T-helper 17 cell (primary cell): ENCODE data around the gene NAV2. TPM values are rescaled to one million over a fixed set of nuclear protein-coding genes. Genes with fewer than 3 reads are reported as not detected.
A peak's percentile ranks its signal among the peaks of the same experiment; 100 is the strongest.

Experiments used
- ATAC-seq: fragments of 150-1000 bp; cut with Tn5 transposase; 2 replicates; pipeline ENCODE4 v1.10.0; 2021; ENCODE audit warnings: mild to moderate bottlenecking, moderate library complexity
- DNase-seq, 3 donors: peaks; one replicate each; pipeline versions ENCODE4 v3.0.0 to v3.0.0-alpha.2; 2020 to 2021
- H3K9me3 ChIP-seq: one replicate; pipeline ENCODE4 v1.7.0; 2013; ENCODE audit warnings: low read length, mild to moderate bottlenecking; ENCODE audit not compliant: control insufficient read depth, poor library complexity, severe bottlenecking
- H3K27ac Mint-ChIP-seq: one replicate; pipeline ENCODE4 v1.8.0; 2022; ENCODE audit warnings: mild to moderate bottlenecking, moderate library complexity, mixed read lengths
- H3K27me3 Mint-ChIP-seq: one replicate; pipeline ENCODE4 v1.8.0; 2022; ENCODE audit warnings: mixed read lengths
- H3K36me3 Mint-ChIP-seq: one replicate; pipeline ENCODE4 v1.8.0; 2022; ENCODE audit warnings: low read depth, mixed read lengths
- H3K4me1 Mint-ChIP-seq: one replicate; pipeline ENCODE4 v1.8.0; 2022; ENCODE audit warnings: mild to moderate bottlenecking, mixed read lengths
- H3K4me3 Mint-ChIP-seq: one replicate; pipeline ENCODE4 v1.8.0; 2022; ENCODE audit warnings: mild to moderate bottlenecking, moderate library complexity, mixed read lengths
- total RNA-seq, 4 donors: library from RNA in 2 of 4; stranded (reverse) in 2 of 4; gene quantifications; one replicate each; pipeline ENCODE4 v1.2.3 and lab custom pipeline; 2022 to 2026

NAV2 gene
- total RNA-seq, 2 donors from 2014 or later: 0.96 to 1.3 TPM

GRCh38 chr11:20051469-20052399 is 339.1 kb downstream of the NAV2 start:
- no peak for ATAC-seq
- Mint-ChIP-seq H3K27me3 (peaks cover 7% of the 10 kb centered on the region), H3K27ac (no peak overlapping the region)

DNA sequence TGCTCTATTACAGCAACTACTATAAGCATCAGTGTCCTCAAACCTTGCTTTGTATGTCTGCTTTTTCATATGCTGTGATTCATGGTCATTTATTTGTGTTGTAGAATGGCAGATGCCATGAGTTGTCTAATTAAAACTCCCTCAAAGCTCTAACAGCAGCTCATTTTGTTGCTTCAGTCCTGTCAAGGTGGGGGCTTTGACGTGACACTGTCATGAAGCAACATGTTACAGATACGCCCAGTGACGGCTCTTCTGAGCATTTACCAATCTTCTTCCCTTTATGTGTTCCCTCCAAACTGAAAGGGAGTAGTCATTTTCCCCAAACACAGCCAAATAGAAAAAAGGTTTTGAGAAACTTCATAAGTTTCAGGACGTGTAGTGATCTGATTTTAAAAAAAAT is 340.9 kb downstream of the NAV2 start:
- peaks cover 3% of the 10 kb centered on the region for H3K36me3 Mint-ChIP-seq
- ATAC-seq: no peak
- H3K27ac Mint-ChIP-seq: no peak overlapping the region
- no peaks in the 10 kb centered on the region for H3K9me3 ChIP-seq
- no peak overlapping the region for H3K4me3 Mint-ChIP-seq
- H3K4me1 Mint-ChIP-seq: no peaks in the 10 kb centered on the region
- peaks cover 7% of the 10 kb centered on the region for H3K27me3 Mint-ChIP-seq
- no peak for DNase-seq

More at GRCh38 chr11:20051469-20052399, 339.1 kb downstream of the NAV2 start:
- no peak for DNase-seq
- H3K36me3 Mint-ChIP-seq: peaks cover 3% of the 10 kb centered on the region
- no peaks in the 10 kb centered on the region for H3K4me1 Mint-ChIP-seq
- no peaks in the 10 kb centered on the region for H3K9me3 ChIP-seq
- no peak overlapping the region for H3K4me3 Mint-ChIP-seq

GRCh38 chr11:20054584-20054983 is 341.9 kb downstream of the NAV2 start:
- ATAC-seq: no peak
- H3K27me3 Mint-ChIP-seq: peaks cover 8% of the 10 kb centered on the region
- no peak for DNase-seq
- H3K9me3 ChIP-seq: no peaks in the 10 kb centered on the region
- no peaks in the 10 kb centered on the region for H3K36me3 Mint-ChIP-seq
- H3K27ac Mint-ChIP-seq: no peak overlapping the region
- H3K4me3 Mint-ChIP-seq: no peak overlapping the region
- no peaks in the 10 kb centered on the region for H3K4me1 Mint-ChIP-seq

GRCh38 chr11:20055312-20055711 is 342.7 kb downstream of the NAV2 start:
- H3K9me3 ChIP-seq: no peaks in the 10 kb centered on the region
- Mint-ChIP-seq H3K27ac (no peak overlapping the region), H3K36me3 (no peaks in the 10 kb centered on the region), H3K4me1 (no peaks in the 10 kb centered on the region), H3K4me3 (no peak overlapping the region), H3K27me3 (peaks cover 8% of the 10 kb centered on the region)
- DNase-seq (no peak), ATAC-seq (no peak)

DNA sequence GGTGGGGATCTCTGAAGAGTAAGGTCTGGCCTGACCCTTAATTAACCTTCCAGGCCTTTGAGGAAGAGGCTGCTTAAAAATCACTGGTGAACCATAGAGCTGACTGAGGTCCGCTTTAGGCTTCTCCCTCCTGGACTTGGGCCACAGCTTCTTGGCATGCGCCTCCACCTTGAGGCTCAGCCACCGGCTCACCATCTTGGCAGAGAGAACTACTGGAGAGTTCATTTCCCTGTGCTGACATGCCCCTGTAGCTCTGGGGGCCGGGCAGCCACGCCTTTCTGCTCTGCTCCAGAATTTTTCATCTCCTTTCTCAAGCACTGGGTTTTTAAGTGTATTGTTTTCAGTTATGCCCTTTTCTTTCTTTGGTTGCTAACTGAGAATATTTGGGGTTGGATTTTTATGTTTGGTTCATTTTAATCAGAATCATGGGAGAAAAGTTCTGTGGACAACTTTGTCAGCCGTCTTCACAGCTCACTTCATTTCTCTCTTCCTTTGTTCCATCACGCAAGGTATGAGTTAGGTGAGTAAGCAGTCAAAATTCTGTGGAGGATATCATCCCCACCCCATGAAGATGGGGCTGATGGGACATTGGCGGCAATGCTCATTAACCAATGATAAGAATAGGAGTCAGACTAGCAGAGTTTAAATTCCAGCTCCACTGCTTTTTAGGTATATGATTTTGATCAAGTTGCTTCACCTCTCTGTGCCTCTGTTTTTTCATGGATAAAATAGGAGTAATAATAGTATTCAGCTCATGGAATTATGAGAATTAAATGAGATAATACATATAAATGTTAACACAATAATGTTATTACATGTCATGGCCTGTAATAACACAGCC is 343.7 kb downstream of the NAV2 start:
- H3K27me3 Mint-ChIP-seq: peaks cover 9% of the 10 kb centered on the region
- ATAC-seq: no peak
- peaks cover 2% of the 10 kb centered on the region for H3K36me3 Mint-ChIP-seq
- H3K9me3 ChIP-seq: no peaks in the 10 kb centered on the region
- H3K4me3 Mint-ChIP-seq: no peak overlapping the region
- H3K27ac Mint-ChIP-seq: no peak overlapping the region
- H3K4me1 Mint-ChIP-seq: no peaks in the 10 kb centered on the region
- no peak for DNase-seq

DNA sequence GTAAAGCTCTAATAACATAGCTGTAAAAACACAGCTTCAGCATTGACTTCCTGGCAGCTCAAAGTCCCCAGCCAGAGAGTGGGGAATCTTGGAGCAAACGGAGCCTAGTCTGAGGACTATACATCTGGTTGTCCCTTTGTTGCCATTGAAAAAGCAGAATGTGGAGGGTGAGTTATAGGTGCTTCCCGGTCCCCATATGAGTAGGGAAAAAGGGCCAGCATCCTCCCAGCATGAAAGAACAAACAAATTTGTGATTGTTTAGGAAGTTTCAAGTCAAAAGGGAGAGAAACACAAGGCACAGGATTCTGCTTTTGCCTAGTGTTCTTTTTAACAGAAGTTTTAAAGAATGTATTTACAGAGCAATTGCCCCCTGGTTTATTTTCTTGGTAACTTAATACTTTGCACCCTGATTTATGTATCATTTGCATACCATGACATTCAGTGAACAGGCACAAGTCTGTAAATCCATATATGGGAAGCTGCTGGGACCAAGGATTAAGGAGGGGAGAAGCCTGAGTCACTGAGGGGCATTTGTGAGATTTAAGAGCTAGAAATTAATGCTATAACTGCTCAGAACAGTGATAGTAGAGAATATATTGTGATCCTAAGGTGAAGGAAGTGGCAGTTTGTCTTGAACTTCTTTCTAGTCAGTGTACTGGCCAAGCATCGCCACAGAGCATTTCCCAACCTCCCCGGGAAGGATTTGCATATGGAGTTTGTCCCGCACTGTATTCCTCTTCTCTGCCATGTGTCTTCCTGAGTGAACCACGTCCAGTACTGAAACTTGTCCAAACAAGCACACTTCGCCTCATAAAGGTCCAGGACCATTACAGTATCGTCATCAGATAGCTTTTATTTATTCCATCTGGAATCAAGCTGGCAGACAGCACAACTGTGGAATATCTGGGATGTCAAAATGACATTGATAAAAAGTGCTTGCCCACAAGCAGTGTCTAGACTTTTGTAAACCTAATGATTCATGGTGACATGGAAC is 344.6 kb downstream of the NAV2 start:
- H3K4me3 Mint-ChIP-seq: no peak overlapping the region
- H3K36me3 Mint-ChIP-seq: peaks cover 2% of the 10 kb centered on the region
- H3K27ac Mint-ChIP-seq: peak overlapping the region; percentile 19
- H3K9me3 ChIP-seq: no peaks in the 10 kb centered on the region
- DNase-seq: no peak
- H3K4me1 Mint-ChIP-seq: no peaks in the 10 kb centered on the region
- ATAC-seq: no peak
- peaks cover 9% of the 10 kb centered on the region for H3K27me3 Mint-ChIP-seq

- H3K27me3 Mint-ChIP-seq: peaks cover 9% of the 10 kb centered on the region
- ATAC-seq: no peak
- peaks cover 2% of the 10 kb centered on the region for H3K36me3 Mint-ChIP-seq
- H3K4me1 Mint-ChIP-seq: no peaks in the 10 kb centered on the region
- no peaks in the 10 kb centered on the region for H3K9me3 ChIP-seq
- no peak overlapping the region for H3K4me3 Mint-ChIP-seq
- DNase-seq: no peak
- no peak overlapping the region for H3K27ac Mint-ChIP-seq
Observed at GRCh38 chr11:20058749-20059458, 346.3 kb downstream of the NAV2 start.

- Mint-ChIP-seq H3K4me3 (no peak overlapping the region), H3K27me3 (peaks cover 9% of the 10 kb centered on the region), H3K27ac (no peak overlapping the region), H3K36me3 (peaks cover 2% of the 10 kb centered on the region), H3K4me1 (no peaks in the 10 kb centered on the region)
- no peaks in the 10 kb centered on the region for H3K9me3 ChIP-seq
- ATAC-seq (no peak), DNase-seq (no peak)
Observed at GRCh38 chr11:20059587-20060021, 347.0 kb downstream of the NAV2 start.

GRCh38 chr11:20060181-20060580 is 347.5 kb downstream of the NAV2 start:
- Mint-ChIP-seq H3K36me3 (peaks cover 2% of the 10 kb centered on the region), H3K27ac (no peak overlapping the region), H3K27me3 (peaks cover 9% of the 10 kb centered on the region), H3K4me1 (no peaks in the 10 kb centered on the region), H3K4me3 (no peak overlapping the region)
- DNase-seq (no peak), ATAC-seq (no peak)
- H3K9me3 ChIP-seq: no peaks in the 10 kb centered on the region

- Mint-ChIP-seq H3K36me3 (peaks cover 2% of the 10 kb centered on the region), H3K4me1 (no peaks in the 10 kb centered on the region), H3K4me3 (no peak overlapping the region), H3K27me3 (peaks cover 9% of the 10 kb centered on the region), H3K27ac (no peak overlapping the region)
- no peaks in the 10 kb centered on the region for H3K9me3 ChIP-seq
- ATAC-seq (no peak), DNase-seq (no peak)
Observed at GRCh38 chr11:20060647-20061205, 348.1 kb downstream of the NAV2 start.

GRCh38 chr11:20061776-20062175 is 349.1 kb downstream of the NAV2 start:
- no peak for DNase-seq
- Mint-ChIP-seq H3K27me3 (peaks cover 16% of the 10 kb centered on the region), H3K4me3 (no peak overlapping the region), H3K27ac (no peak overlapping the region), H3K36me3 (peaks cover 2% of the 10 kb centered on the region), H3K4me1 (peaks cover 2% of the 10 kb centered on the region)
- no peaks in the 10 kb centered on the region for H3K9me3 ChIP-seq
- ATAC-seq: no peak

- no peaks in the 10 kb centered on the region for H3K9me3 ChIP-seq
- Mint-ChIP-seq H3K36me3 (peaks cover 2% of the 10 kb centered on the region), H3K27ac (no peak overlapping the region), H3K4me1 (peaks cover 4% of the 10 kb centered on the region), H3K4me3 (no peak overlapping the region), H3K27me3 (peaks cover 11% of the 10 kb centered on the region)
- ATAC-seq (no peak), DNase-seq (no peak)
Observed at GRCh38 chr11:20064961-20065405, 352.3 kb downstream of the NAV2 start.
